ENCODE measurements around the gene DNM2.

Gene DNM2

DNA sequence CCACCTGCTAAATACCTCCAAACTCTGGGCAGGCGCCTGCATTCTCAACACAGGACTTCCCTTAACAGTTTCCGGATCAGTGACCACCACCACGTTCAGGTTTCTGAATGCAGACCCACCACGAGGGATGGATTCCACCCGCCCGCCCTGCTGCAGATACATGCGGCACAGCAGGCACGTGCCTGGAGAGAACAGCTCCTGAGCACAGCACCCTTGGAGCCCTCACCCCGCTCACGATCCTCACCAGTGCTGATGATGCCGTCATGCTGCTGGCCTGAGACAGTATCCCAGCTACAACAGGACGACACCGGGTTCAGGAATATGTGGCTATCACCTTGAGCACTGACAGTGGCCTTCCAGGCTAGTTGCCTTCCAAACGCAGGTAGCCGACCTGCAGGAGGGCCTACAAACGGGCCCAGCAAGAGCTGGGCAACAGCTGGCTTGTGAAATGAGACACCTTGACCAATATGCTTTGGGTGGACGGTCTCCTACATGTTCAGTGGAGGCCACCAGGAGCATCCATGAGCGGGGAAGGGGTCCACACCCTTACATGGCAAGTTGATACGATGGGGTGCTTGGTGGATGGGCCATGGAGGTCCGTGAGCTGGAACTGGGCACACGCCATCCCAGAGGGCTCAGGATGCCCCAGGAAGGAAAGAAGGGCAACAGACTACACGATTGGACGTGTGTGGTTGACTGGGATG, 26.5 kb upstream of the DNM2 start:
- no peak for DNase-seq

DNA sequence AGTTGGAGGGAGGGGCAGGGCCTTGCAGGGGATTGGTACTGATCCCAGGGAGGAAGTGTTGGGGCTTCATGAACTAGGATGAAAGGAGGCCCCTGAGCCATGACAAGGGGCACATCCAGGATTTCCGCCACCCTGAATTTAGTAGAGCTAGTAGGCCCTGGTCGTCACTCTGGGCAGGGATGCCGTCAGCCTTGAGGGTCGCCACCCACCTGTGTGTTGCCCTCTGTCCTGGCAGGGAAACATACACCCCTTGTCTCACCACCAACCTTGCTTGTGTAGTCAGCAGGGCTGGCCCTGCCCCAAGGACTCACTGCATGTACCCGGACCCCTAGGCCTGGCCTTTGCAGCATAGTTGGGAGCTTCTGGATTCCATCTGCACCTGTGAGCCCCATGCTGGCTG, 26.0 kb upstream of the DNM2 start:
- DNase-seq = no peak

- DNase-seq = no peak
Measured at GRCh38 chr19:10692673-10693264, 25.1 kb upstream of the DNM2 start.

DNA sequence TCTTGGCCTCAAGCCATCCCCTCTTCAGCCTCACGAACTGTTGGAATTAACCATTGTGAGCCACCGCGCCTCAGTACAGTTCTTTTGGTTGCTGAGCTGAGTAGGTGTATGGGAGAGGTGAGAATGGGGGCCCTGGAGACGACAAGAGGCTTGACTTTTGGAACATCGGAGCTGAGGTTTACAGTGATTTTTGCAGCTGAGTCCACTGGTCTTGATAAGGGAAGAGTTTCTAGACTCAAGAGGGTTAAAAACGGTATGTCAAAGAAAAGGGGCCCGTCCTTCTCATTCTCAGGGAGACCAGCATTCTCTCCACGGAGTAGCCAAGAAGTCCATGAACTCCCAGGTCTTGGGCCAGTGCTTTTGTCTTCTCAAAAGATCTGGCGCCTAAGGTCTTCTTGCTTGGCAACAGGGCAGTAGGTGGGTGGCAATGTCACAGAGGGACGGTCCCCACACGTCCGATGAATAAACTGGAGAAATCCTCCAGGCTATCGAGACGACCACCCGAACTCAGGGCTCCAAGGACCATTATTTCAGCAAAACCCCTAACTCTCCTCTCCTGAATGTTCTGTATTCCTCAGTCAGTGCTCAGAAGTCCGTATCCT, 23.1 kb upstream of the DNM2 start:
- no peak for DNase-seq

GRCh38 chr19:10695401-10696398, 22.2 kb upstream of the DNM2 start:
- DNase-seq = peak; percentile 91

- peak; percentile 80 for DNase-seq
Measured at GRCh38 chr19:10699650-10700335, 18.1 kb upstream of the DNM2 start.

- DNase-seq = no peak
Measured at GRCh38 chr19:10701955-10702525, 15.8 kb upstream of the DNM2 start.

GRCh38 chr19:10706990-10707389, 10.9 kb upstream of the DNM2 start:
- no peak for DNase-seq

DNA sequence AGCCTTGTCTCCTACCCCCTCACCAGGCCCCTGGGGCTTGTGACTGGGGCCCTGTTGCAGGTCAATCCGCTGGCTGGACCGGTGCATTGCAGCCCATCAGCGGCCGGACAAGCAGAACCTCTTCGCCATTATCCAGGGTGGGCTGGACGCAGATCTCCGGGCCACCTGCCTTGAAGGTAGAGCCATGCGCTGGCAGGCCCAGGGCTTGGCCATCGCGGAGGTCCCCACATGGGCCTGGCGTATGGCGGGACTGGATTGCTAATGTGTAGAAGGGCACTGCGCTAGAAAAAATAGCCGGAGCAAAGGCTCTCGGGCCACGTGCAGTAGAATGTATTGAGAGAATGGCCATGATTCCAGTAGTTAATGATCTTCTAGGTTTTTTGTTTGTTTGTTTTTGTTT, 10.4 kb upstream of the DNM2 start:
- DNase-seq = no peak

- DNase-seq = no peak
Measured at GRCh38 chr19:10708291-10708690, 9.6 kb upstream of the DNM2 start.

GRCh38 chr19:10712045-10712444, 5.8 kb upstream of the DNM2 start:
- no peak for DNase-seq

DNA sequence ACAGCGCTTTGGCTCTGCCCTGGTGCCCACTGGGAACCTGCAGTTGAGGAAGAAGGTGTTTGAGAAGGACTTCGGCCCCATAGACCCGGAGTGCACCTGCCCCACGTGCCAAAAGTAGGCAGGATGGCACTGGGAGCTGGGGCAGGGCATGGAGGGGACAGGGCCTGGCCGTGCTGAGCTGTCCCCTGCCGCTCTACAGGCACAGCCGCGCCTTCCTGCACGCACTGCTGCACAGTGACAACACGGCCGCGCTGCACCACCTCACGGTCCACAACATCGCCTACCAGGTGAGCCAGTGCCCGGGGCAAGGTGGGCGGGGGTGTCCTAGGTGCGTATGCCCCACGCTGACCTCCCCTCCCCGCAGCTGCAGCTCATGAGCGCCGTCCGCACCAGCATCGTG, 5.1 kb upstream of the DNM2 start:
- no peak for DNase-seq

GRCh38 chr19:10713317-10713716, 4.6 kb upstream of the DNM2 start:
- DNase-seq = no peak

DNA sequence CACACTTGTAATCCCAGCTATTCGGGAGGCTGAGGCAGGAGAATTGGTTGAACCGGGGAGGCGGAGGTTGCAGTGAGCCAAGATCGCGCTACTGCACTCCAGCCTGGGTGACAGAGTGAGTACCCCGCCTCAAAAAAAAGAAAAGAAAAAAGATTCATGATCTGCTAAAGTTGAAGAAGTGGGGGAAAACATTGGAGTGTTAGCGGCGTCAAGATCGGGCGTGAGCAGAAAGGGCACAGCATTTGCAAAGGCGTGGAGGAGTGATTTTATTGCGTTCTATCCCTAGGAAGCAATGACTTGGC, 874 bp upstream of the DNM2 start:
- no peak for DNase-seq

DNA sequence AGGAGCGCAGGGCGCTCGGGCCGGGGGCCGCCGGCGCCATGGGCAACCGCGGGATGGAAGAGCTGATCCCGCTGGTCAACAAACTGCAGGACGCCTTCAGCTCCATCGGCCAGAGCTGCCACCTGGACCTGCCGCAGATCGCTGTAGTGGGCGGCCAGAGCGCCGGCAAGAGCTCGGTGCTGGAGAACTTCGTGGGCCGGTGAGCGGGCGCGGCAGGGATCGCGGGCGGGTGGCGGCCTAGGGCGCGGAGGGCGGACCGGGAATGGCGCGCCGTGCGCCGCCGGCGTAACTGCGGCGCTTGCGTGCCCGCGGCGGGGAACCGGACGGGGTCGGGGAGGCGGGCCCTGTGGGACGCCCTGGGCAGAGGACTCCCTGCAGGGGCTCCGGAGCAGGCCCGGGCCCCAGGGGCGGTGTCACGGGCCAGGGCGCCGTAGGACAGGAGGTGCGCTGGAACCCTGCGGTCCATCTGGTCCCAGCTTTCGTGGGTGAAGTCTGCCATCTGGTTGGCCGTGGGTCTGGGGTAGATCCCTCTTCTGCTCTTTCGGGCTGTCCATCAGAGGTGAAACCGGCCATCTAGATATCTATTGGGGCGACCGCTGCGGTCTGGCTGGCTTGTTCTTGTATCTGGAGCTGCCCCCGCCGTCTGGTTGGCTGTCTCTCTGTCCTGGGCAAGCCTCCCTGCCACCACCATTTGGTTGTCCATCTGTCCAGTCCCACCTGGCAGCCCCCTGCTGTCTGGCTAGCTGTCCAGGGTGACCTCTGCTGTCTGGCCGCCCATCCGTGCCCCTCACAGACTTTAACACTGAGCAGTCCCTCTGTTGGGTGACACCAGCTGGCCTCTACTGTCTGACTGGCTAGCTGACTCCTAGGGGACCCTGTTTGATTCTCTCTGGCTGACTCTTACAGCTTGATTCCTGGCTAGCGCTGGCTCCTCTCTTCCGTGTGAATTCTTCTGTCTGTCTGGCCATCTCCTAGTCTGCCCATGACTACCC, 622 bp downstream of the DNM2 start:
- DNase-seq = peak; percentile 44

DNA sequence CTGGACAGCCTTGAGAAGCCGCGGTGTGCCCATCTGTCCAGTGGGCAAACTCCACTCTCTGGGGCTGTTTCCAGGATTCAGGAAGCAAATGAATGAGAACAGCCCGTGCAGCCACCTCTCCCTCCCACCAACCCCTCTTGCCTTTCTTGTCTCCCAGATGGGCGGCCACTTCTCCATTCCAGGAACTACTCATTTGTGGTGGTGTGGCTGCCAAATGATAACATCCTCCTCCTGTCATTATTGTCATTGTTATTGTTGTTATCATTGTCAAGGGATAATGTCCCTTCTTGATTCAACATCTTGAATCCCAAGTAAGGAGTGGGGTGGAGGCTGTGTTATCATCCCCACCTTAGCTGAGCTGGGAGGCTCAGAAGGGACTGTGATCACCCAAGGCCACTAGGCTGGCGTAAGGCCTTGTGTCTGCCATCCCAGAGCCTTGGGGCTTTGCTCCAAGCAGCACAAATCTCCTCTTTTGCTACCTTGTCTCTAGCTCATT, 1.6 kb downstream of the DNM2 start:
- no peak for DNase-seq

GRCh38 chr19:10720607-10721125, 2.8 kb downstream of the DNM2 start:
- DNase-seq = no peak

DNA sequence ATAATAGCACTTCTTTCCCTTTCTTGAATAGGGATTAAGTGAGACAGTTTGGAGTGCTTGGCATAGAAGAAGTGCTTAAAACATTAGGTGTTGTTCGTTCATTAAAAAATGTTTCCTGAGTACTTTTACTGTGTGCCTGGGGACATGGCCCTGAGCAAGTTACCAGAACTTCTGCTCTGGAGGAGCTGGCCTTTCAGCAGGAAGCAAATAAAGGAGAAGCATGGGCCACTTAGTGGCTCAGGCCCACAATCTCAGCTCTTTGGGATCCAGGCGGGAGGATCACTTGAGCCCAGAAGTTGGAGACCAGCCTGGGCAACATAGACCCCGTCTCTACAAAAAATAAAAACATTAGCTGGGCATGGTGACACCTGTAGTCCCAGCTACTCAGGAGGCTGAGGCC, 5.7 kb downstream of the DNM2 start:
- no peak for DNase-seq

DNA sequence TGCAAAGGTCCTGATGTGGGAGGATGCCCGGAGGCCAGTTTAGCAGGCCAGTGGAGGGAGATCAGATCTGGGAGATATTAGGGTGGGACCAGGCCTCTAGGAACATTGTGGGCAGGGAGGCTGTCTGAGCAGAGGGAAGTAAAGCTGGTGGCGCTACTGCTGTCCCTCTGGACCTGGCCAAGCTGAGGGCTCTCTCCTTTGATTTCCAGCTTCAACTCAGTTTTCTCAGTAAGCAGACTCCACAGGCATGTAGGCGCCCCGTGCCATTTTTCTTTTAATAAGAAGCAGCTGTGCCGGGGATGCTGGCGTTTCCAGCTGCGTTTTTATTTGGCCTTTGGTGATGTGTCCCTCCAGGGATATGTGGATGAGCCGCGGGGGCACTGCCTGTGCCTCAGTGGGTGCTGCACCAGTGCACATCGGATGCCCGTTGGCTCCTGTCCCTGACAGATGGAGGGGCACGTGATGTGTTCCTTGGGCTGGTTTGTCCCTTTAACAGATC, 6.7 kb downstream of the DNM2 start:
- DNase-seq = no peak

DNA sequence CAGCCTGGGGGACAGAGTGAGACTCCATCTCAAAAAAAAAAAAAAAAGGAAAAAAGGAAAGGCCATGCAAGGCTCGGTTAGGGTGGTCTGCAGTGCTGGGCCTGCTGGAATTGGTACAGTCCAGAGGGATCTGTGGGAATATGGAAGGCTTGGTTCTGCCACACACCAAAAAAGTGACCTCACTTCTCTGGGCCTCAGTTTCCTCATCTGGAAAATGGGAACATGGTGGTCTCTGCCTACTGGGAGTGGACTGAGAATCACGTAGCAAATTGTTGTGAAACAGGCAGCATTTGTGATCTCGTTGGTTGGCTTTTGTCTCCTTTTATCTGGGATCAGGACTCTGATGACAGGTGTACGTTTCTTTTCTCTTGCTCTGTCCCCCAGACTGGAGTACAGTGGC, 7.5 kb downstream of the DNM2 start:
- no peak for DNase-seq

GRCh38 chr19:10726268-10726667, 8.4 kb downstream of the DNM2 start:
- DNase-seq = no peak

Data from CD4-positive, alpha-beta T cell treated with Interleukin-17A for 1 hour (primary cell).